HCT116 (cell line): ENCODE data around the gene CYP11A1. TPM values are rescaled to one million over a fixed set of nuclear protein-coding genes. Genes with fewer than 3 reads are reported as not detected.

ENCODE experiments used
- ATAC-seq: fragments of 200-7000 bp; cut with Tn5 transposase; 2 replicates; pipeline ENCODE4 v1.9.1; 2020; ENCODE audit warnings: mild to moderate bottlenecking, moderate library complexity
- BruUV-seq: library from RNA; stranded (reverse); fragments of 400-500 nt; replicated peaks from 2 replicates; lab custom pipeline; 2021; lab: Mats Ljungman, UMichigan
- CTCF ChIA-PET: fragments of 300-600 bp; sonication (Branson Sonifier 250); formaldehyde crosslinking; loops from one replicate; lab custom pipeline; 2021; ENCODE audit warnings: antibody characterized with exemption; lab: Charles Lee
- POLR2A ChIA-PET: fragments of 300-600, 350-600 bp; sonication (Branson Sonifier 250); formaldehyde crosslinking; loops from one replicate; lab custom pipeline; 2021; ENCODE audit warnings: antibody characterized with exemption; lab: Charles Lee
- RAD21 ChIA-PET, 2 experiments: fragments of 300-600 bp; sonication (Branson Sonifier 250); formaldehyde crosslinking; loops; one replicate each; lab custom pipeline; 2023; ENCODE audit warnings: low total read pairs in 2 of 2; ENCODE audit not compliant: uncharacterized antibody in 2 of 2, unreplicated experiment in 2 of 2, low non-redundant PET in 1 of 2; lab: Charles Lee
- DNase-seq: peaks from one replicate; pipeline ENCODE4 v3.0.0-alpha.2; 2010; ENCODE audit warnings: low read depth, low spot score
- H2AFZ ChIP-seq: fragments of 200-600 bp; shearing (Covaris generic), sonication (generic); 2 replicates; pipeline ENCODE4 v1.6.1; 2017; ENCODE audit warnings: low read depth, mixed run types, mixed read lengths, antibody characterized with exemption, low read length; ENCODE audit not compliant: poor library complexity, severe bottlenecking
- H3K27ac ChIP-seq: 2 replicates; pipeline ENCODE4 v1.5.1; 2012; ENCODE audit warnings: low read depth, low read length
- H3K27me3 ChIP-seq: fragments of 200-600 bp; sonication (generic); 2 replicates; pipeline ENCODE4 v1.6.1; 2016; ENCODE audit warnings: mixed run types, low read length, mixed read lengths; ENCODE audit not compliant: insufficient read depth
- H3K36me3 ChIP-seq, 2 experiments: fragments of 200-500 bp in 1 of 2; fragments of 200-600 bp in 1 of 2; sonication (Bioruptor generic) in 1 of 2; sonication (generic) in 1 of 2; 2 replicates each; pipeline versions ENCODE4 v1.5.1 to v1.6.1; 2014 to 2016; ENCODE audit warnings: low read length in 2 of 2, inconsistent platforms in 1 of 2, mixed read lengths in 1 of 2, mixed run types in 1 of 2; ENCODE audit not compliant: insufficient read depth in 2 of 2, control insufficient read depth in 1 of 2
- H3K4me1 ChIP-seq, 2 experiments: fragments of 200-600 bp in 1 of 2; sonication (generic) in 1 of 2; 2 replicates each; pipeline versions ENCODE4 v1.5.1 to v1.6.1; 2012 to 2017; ENCODE audit warnings: low read length in 2 of 2, inconsistent platforms in 1 of 2, mild to moderate bottlenecking in 1 of 2, mixed read lengths in 1 of 2, mixed run types in 1 of 2, moderate library complexity in 1 of 2; ENCODE audit not compliant: insufficient read depth in 2 of 2, control insufficient read depth in 1 of 2
- H3K4me2 ChIP-seq: fragments of 200-600 bp; sonication (generic); 2 replicates; pipeline ENCODE4 v1.6.1; 2017; ENCODE audit warnings: mixed run types, low read length, mixed read lengths
- H3K4me3 ChIP-seq, 2 experiments: fragments of 200-600 bp in 1 of 2; sonication (generic) in 1 of 2; replicated peaks in 1 of 2; 2 replicates each; pipeline ENCODE4 v1.5.1; 2011 to 2016; ENCODE audit warnings: low read length in 2 of 2, control low read depth in 1 of 2, low read depth in 1 of 2, mild to moderate bottlenecking in 1 of 2, mixed read lengths in 1 of 2, mixed run types in 1 of 2
- H3K79me2 ChIP-seq: fragments of 200-600 bp; sonication (generic); 2 replicates; pipeline ENCODE4 v1.6.1; 2017; ENCODE audit warnings: mild to moderate bottlenecking, mixed run types, low read length, moderate library complexity, mixed read lengths; ENCODE audit not compliant: insufficient read depth
- H3K9ac ChIP-seq: fragments of 200-600 bp; sonication (generic); 2 replicates; pipeline ENCODE4 v1.6.1; 2016; ENCODE audit warnings: low read length, mixed read lengths
- H3K9me2 ChIP-seq: fragments of 200-600 bp; sonication (generic), shearing (Covaris generic); 2 replicates; pipeline ENCODE4 v1.6.1; 2017; ENCODE audit warnings: mixed run types, mild to moderate bottlenecking, moderate library complexity; ENCODE audit not compliant: insufficient read depth
- H3K9me3 ChIP-seq, 2 experiments: fragments of 200-500 bp in 1 of 2; fragments of 200-600 bp in 1 of 2; sonication (Bioruptor generic) in 1 of 2; sonication (generic) in 1 of 2; 2 replicates each; pipeline ENCODE4 v1.6.1; 2014 to 2017; ENCODE audit warnings: low read length in 2 of 2, mixed read lengths in 2 of 2, inconsistent platforms in 1 of 2, low read depth in 1 of 2, mild to moderate bottlenecking in 1 of 2, mixed run types in 1 of 2, moderate library complexity in 1 of 2; ENCODE audit not compliant: control insufficient read depth in 1 of 2, insufficient read depth in 1 of 2
- H4K20me1 ChIP-seq: fragments of 200-600 bp; sonication (generic), shearing (Covaris generic); 2 replicates; pipeline ENCODE4 v1.6.1; 2017; ENCODE audit warnings: mixed run types, mild to moderate bottlenecking, moderate library complexity; ENCODE audit not compliant: insufficient read depth
- CTCF ChIP-seq, 3 experiments: fragments of 200-600 bp in 1 of 3; sonication (generic) in 1 of 3; IDR thresholded peaks in 2 of 3; conservative IDR thresholded peaks in 1 of 3; 2 replicates each; pipeline ENCODE4 v1.5.1; 2012 to 2017; ENCODE audit warnings: low read depth in 2 of 3, low read length in 2 of 3, antibody characterized with exemption in 1 of 3, borderline replicate concordance in 1 of 3, control low read depth in 1 of 3, mild to moderate bottlenecking in 1 of 3, mixed read lengths in 1 of 3, mixed run types in 1 of 3, moderate library complexity in 1 of 3; ENCODE audit not compliant: insufficient read depth in 1 of 3
- EZH2 ChIP-seq: fragments of 200-600 bp; sonication (generic); IDR thresholded peaks from 2 replicates; pipeline ENCODE4 v1.6.1; 2017; ENCODE audit warnings: antibody characterized with exemption, mixed run types
- JUND ChIP-seq: IDR thresholded peaks from 2 replicates; pipeline ENCODE4 v1.6.1; 2012
- POLR2A ChIP-seq: IDR thresholded peaks from 2 replicates; pipeline ENCODE4 v1.7.0; 2011; ENCODE audit warnings: borderline replicate concordance; ENCODE audit not compliant: insufficient read depth, insufficient read length; ENCODE audit errors: extremely low read depth
- POLR2AphosphoS5 ChIP-seq: IDR thresholded peaks from 2 replicates; pipeline ENCODE4 v1.6.1; 2011; ENCODE audit warnings: mild to moderate bottlenecking, low read depth, low read length, moderate library complexity
- ZFX ChIP-seq: fragments of 450-650 bp; IDR thresholded peaks from 2 replicates; pipeline ENCODE4 v1.6.1; 2017
- intact Hi-C: fragments of 100-400 bp; cut with micrococcal nuclease; formaldehyde crosslinking; loops from 2 replicates; pipeline ENCODE4 v1.10.0; 2022
- total RNA-seq: library from RNA; stranded (reverse); gene quantifications from one replicate; pipeline ENCODE4 v1.2.1, GENCODE V29; 2021; ENCODE audit not compliant: unreplicated experiment

The CYP11A1 gene
- total RNA-seq, 1 experiment from 2014 or later = 0.57 TPM

DNA sequence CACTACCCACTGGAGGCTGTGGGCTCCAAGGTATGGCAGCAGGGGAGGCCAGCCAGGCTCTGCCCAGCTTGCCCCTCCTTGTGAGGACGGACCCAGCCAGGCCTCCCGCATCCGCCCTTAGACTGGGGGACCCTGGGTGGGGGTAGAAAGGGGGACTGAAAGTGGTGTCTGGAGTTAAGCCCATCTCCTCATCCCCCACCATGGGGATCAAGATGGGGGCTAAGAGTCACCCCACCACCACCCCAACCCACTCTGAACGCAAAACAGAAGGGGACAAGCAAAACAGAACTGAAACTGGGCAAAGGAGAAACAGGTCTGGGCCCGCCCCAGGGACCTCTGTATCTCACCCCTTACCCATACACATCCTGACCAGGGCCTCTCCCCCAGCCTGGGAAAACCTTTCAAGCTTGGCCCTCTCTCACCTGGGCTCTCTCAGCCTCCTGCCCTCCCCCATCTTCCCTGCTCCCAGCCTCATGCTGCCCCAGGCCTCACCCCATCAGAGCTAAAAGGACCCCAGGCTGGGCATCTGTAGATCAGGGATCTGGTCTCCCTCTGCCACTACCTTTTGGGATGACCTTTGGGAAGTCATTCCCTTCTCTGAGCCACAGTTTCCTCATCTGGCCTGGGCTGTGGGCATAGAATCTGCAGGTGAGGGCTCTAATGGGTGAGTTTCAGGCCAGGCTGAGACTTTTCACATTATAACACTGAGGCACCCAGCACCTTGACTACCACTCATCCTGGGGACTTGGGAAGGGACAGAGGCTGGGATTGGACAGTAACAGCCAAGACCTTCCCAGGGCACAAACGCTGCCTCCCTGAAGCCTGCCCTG lies 30.0 kb upstream of the CYP11A1 start:
- DNase-seq (no peak), ATAC-seq (peak; percentile 23)
- RAD21 ChIA-PET = no interaction called here
- Histone ChIP-seq H3K4me2 (peak overlapping the region; percentile 75), H3K4me3 (peak overlapping the region; percentile 18 to 40), H3K36me3 (no peaks in the 10 kb centered on the region), H2AFZ (no peak overlapping the region), H4K20me1 (no peaks in the 10 kb centered on the region), H3K9me3 (no peaks in the 10 kb centered on the region), H3K9me2 (no peaks in the 10 kb centered on the region), H3K4me1 (peaks cover 69 to 98% of the 10 kb centered on the region in 2 experiments), H3K79me2 (no peaks in the 10 kb centered on the region), H3K9ac (peak overlapping the region; percentile 66), H3K27ac (peak overlapping the region; percentile 75), H3K27me3 (no peaks in the 10 kb centered on the region)
- intact Hi-C loops = loop anchor here (1.0 kb wide), 1 partner anchor 26 kb away; no protein-coding TSS in a partner anchor
- TF ChIP-seq EZH2 = no peak
- no peak for TF ChIP-seq JUND
- CTCF ChIA-PET = interaction anchor here (1.2 kb wide), 1 partner anchor 15 kb away, joined by 4 read pairs; no protein-coding TSS in a partner anchor
- BruUV-seq = TSS peak; percentile 96
- POLR2A ChIA-PET = interaction anchor here (0.7 to 3.6 kb wide), 6 partner anchors 9 to 26 kb away, joined by 3 to 24 read pairs (median 4); no protein-coding TSS in a partner anchor

GRCh38 chr15:74396445-74397238 lies 29.2 kb upstream of the CYP11A1 start:
- H3K9ac ChIP-seq = peak overlapping the region; percentile 66
- no peaks in the 10 kb centered on the region for H4K20me1 ChIP-seq
- no peaks in the 10 kb centered on the region for H3K36me3 ChIP-seq
- H3K4me2 ChIP-seq = peak overlapping the region; percentile 75
- TF ChIP-seq ZFX (0 out of 2 replicates have a peak, but pooled peaks have one; percentile 4), POLR2A (no peak), POLR2AphosphoS5 (peak; percentile 71), CTCF (IDR thresholded peaks at IDR 0.05 in 2 of 3, conservative IDR thresholded peaks at IDR 0.05 in 1 of 3; ENCODE audit: borderline replicate concordance in 1 of 3, insufficient read depth in 1 of 3, low read depth in 2 of 3, low read length in 2 of 3) (0 out of 6 replicates have a peak, but pooled peaks of 1 of the 3 experiments have one; percentile 6)
- H3K79me2 ChIP-seq = no peaks in the 10 kb centered on the region
- RAD21 ChIA-PET = no interaction called here
- TSS peak; percentile 61 for BruUV-seq
- no peaks in the 10 kb centered on the region for H3K27me3 ChIP-seq
- peak overlapping the region; percentile 75 for H3K27ac ChIP-seq
- intact Hi-C loops = loop anchor here (1.0 kb wide), 1 partner anchor 27 kb away; no protein-coding TSS in a partner anchor
- peaks cover 68 to 98% of the 10 kb centered on the region in 2 experiments for H3K4me1 ChIP-seq
- DNase-seq (peak; percentile 89), ATAC-seq (peak; percentile 76)
- POLR2A ChIA-PET = interaction anchor here (0.7 to 3.6 kb wide), 7 partner anchors 8 to 27 kb away, joined by 3 to 24 read pairs (median 4); no protein-coding TSS in a partner anchor
- H3K9me2 ChIP-seq = no peaks in the 10 kb centered on the region
- CTCF ChIA-PET = interaction anchor here (1.2 kb wide), 1 partner anchor 14 kb away, joined by 4 read pairs; no protein-coding TSS in a partner anchor
- H2AFZ ChIP-seq = no peak overlapping the region
- no peaks in the 10 kb centered on the region for H3K9me3 ChIP-seq
- H3K4me3 ChIP-seq = peak overlapping the region; percentile 16 to 40; a peak in 3 of 4 replicates
